ENCODE data around the gene SOCS2. TPM values are rescaled to one million over a fixed set of nuclear protein-coding genes. Genes with fewer than 3 reads are reported as not detected.

The SOCS2 gene
- total and polyA plus RNA-seq, 2 of the 8 experiments (the other 6 are each of a cell fraction or from before 2014, with no cell fraction given): 14.5 to 18.0 TPM

DNA sequence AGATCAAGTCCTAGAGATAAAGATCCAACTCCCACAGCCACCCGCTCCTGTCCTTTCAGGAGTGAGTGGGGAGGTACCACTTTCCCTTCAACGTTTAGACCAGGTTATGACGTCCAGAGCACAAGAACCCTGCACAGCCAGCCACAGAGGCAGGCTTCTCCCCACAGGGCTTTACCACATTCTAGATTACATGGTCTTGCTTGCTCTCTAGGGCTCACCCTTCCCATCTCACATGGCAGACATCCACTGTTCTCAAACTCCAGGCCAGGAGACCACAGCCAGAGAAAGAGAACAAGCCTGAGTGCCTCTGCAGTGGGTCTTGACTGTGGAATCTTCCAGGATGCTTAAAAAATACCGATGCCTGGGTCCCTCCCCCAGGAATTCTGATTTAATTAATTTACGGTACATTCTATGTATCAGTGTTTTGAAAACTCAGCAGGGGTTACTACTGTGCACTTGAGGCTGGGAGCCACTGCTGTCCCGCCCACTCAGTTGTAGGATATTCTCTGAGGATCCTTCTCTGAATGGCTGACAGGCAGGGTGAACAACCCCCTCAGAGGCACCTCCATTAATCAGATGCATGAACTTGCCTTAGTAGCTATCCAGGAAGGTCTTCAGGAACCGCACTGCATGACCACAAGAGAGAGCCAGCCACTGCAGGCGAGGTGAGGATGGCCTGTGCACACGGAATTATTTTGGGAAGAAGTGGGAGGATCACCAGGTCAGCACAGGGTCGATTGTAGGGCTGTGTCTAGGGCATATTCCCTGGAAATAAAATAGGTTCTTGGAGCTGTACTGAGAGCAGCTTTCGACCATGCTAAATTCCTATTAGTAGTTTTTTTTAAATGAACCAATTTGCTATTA, 21.5 kb upstream of the SOCS2 start:
- H3K56ac ChIP-seq (replicated peaks; ENCODE audit: insufficient read length, low read depth, low read length): no peak overlapping the region
- no peak overlapping the region for H3K4me2 ChIP-seq (ENCODE audit: insufficient read depth in 1 of 2, low read depth in 2 of 2, low read length in 2 of 2)
- ChIA-PET POLR2A (ENCODE audit: partially characterized antibody) (no interaction called here), CTCF (ENCODE audit: partially characterized antibody) (interaction anchor here (0.6 to 1.2 kb wide), 3 partner anchors 14 to 33 kb away, joined by 3 read pairs; no protein-coding TSS in a partner anchor)
- H3K18ac ChIP-seq (ENCODE audit: extremely low read depth, low read length): no peak overlapping the region
- H3K27me3 ChIP-seq (replicated peaks in 1 of 4; ENCODE audit: control insufficient read depth in 3 of 4, extremely low read depth in 1 of 4, insufficient read depth in 3 of 4, low read length in 3 of 4): no peaks in the 10 kb centered on the region
- H2BK120ac ChIP-seq (replicated peaks; ENCODE audit: low read depth, low read length): no peak overlapping the region
- H2BK12ac ChIP-seq (ENCODE audit: low read depth, low read length): no peak overlapping the region
- H3K4me1 ChIP-seq (replicated peaks in 1 of 4; ENCODE audit: control insufficient read depth in 3 of 4, insufficient read depth in 4 of 4, low read length in 3 of 4): no peaks in the 10 kb centered on the region
- H2BK20ac ChIP-seq (ENCODE audit: low read length): no peak overlapping the region
- H3K14ac ChIP-seq (ENCODE audit: insufficient read length): no peak overlapping the region
- 83% methylated on average over 11 of the region's 11 CpGs; no CpG with 5 or more reads in 1 of the 2 experiments for WGBS, 2 experiments (ENCODE audit: extremely low coverage in 1 of 2, insufficient coverage in 1 of 2, insufficient read length in 1 of 2, insufficient replicate concordance in 2 of 2, low coverage in 1 of 2, low lambda C conversion rate in 2 of 2, missing lambda C conversion rate in 1 of 2)
- no peak for FAIRE-seq
- no peak overlapping the region for H3K27ac ChIP-seq (ENCODE audit: low read depth, low read length)
- H3K4ac ChIP-seq (replicated peaks; ENCODE audit: insufficient read length, low read depth, low read length): no peak overlapping the region
- H3K4me3 ChIP-seq (ENCODE audit: extremely low read depth in 1 of 4, insufficient read depth in 2 of 4, low read depth in 3 of 4, low read length in 4 of 4): no peak overlapping the region
- H3K36me3 ChIP-seq (ENCODE audit: control insufficient read depth in 2 of 4, insufficient read depth in 4 of 4, low read length in 3 of 4): no peaks in the 10 kb centered on the region
- H4K5ac ChIP-seq (ENCODE audit: insufficient read length, low read depth, low read length): no peak overlapping the region
- H3K79me2 ChIP-seq (ENCODE audit: control insufficient read depth in 1 of 2, insufficient read depth in 2 of 2, low read length in 2 of 2): no peaks in the 10 kb centered on the region
- H4K8ac ChIP-seq (ENCODE audit: extremely low read depth, insufficient read depth, low read length): no peak overlapping the region; the same call in 1 of the 2 replicates
- no peaks in the 10 kb centered on the region for H3K23me2 ChIP-seq (ENCODE audit: low read depth, low read length)
- H3K9me3 ChIP-seq (ENCODE audit: insufficient read depth in 2 of 2, low read depth in 1 of 2, low read length in 1 of 2): no peaks in the 10 kb centered on the region
- H4K91ac ChIP-seq (replicated peaks; ENCODE audit: insufficient read length, low read length): no peak overlapping the region
- H3K23ac ChIP-seq (ENCODE audit: insufficient read length): no peak overlapping the region
- no peak overlapping the region for H2AK5ac ChIP-seq (ENCODE audit: low read depth, low read length)
- H2BK5ac ChIP-seq (ENCODE audit: low read depth, low read length): no peak overlapping the region
- H2AFZ ChIP-seq (ENCODE audit: low read length): no peak overlapping the region
- DNase-seq (ENCODE audit: low read depth in 1 of 2, low spot score in 2 of 2): no peak
- no peaks in the 10 kb centered on the region for H4K20me1 ChIP-seq (replicated peaks in 1 of 2; ENCODE audit: control insufficient read depth in 1 of 2, insufficient read depth in 2 of 2, low read length in 2 of 2)
- H3K79me1 ChIP-seq (ENCODE audit: low read depth, low read length): no peaks in the 10 kb centered on the region
- TF ChIP-seq, protein P1, sequence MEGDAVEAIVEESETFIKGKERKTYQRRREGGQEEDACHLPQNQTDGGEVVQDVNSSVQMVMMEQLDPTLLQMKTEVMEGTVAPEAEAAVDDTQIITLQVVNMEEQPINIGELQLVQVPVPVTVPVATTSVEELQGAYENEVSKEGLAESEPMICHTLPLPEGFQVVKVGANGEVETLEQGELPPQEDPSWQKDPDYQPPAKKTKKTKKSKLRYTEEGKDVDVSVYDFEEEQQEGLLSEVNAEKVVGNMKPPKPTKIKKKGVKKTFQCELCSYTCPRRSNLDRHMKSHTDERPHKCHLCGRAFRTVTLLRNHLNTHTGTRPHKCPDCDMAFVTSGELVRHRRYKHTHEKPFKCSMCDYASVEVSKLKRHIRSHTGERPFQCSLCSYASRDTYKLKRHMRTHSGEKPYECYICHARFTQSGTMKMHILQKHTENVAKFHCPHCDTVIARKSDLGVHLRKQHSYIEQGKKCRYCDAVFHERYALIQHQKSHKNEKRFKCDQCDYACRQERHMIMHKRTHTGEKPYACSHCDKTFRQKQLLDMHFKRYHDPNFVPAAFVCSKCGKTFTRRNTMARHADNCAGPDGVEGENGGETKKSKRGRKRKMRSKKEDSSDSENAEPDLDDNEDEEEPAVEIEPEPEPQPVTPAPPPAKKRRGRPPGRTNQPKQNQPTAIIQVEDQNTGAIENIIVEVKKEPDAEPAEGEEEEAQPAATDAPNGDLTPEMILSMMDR (IDR thresholded peaks at IDR 0.05; ENCODE audit: control extremely low read depth in 1 of 3, insufficient read depth in 1 of 3, low read depth in 1 of 3, low read length in 3 of 3): 0 out of 4 replicates have a peak, but pooled peaks of 1 of the 3 experiments have one; percentile 3
- TF ChIP-seq ZNF274 (IDR thresholded peaks at IDR 0.05; ENCODE audit: borderline replicate concordance, extremely low read depth, low read length) (no peak), RAD21 (IDR thresholded peaks at IDR 0.05 in 1 of 2, conservative IDR thresholded peaks at IDR 0.05 in 1 of 2; ENCODE audit: low read depth in 2 of 2, low read length in 2 of 2) (peak; percentile 25 to 34; a peak in 2 of 4 replicates)
- no peak overlapping the region; a peak in 1 of 7 replicates for H3K9ac ChIP-seq (replicated peaks in 1 of 4; ENCODE audit: extremely low read depth in 1 of 4, low read depth in 3 of 4, low read length in 3 of 4)
- H2BK15ac ChIP-seq (ENCODE audit: low read length): no peak overlapping the region
